GM18498 (cell line): ENCODE measurements around the gene NT5C2.
"Not testable (repeated sequence)": the region's sequence is repeated elsewhere in the genome, so short reads cannot be mapped to it uniquely, and the experiment has no call there.

ENCODE experiments used
- ATAC-seq: cut with Tn5 transposase; IDR thresholded peaks from one replicate; pipeline ENCODE4 v1.9.1; 2021; ENCODE audit warnings: mild to moderate bottlenecking, moderate library complexity; ENCODE audit not compliant: unreplicated experiment

The NT5C2 gene

GRCh38 chr10:103095005-103095404 is 98.1 kb downstream of the NT5C2 start:
- no peak for ATAC-seq

DNA sequence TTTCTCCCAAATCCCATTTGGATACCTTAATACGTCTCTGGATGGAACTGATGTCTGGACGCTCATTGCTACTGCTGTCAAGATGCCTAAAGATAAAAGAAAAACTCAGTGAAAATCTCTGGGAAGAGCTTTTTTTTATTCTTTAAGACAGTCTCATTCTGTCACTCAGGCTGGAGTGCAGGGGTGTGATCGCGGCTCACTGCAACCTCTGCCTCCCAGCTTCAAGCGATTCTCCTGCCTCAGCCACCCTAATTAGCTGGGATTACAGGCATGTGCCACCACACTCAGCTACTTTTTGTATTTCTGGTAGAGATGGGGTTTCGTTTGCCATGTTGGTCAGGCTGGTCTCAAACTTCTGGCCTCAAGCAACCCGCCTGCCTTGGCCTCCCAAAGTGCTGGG is 102.2 kb downstream of the NT5C2 start:
- no peak for ATAC-seq

DNA sequence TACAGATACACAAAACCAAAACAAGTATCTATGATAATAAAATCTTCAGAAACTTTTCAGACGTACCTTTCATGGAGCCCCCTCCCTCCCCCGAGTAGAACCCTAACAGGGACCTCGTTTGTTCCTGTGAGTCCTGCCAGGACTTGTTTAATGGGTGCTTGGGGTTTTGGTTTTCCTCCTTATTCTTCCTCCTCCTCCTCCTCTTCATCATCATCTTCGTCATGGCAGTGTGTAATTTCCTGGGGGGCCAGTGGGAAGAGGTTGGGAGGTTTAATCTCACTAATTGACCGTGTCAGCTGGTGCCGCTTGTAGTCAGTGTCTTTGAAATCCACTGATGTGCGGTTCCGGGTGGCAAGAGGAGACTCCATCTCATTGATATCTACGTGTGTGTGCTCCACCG is 103.6 kb downstream of the NT5C2 start:
- ATAC-seq = no peak

DNA sequence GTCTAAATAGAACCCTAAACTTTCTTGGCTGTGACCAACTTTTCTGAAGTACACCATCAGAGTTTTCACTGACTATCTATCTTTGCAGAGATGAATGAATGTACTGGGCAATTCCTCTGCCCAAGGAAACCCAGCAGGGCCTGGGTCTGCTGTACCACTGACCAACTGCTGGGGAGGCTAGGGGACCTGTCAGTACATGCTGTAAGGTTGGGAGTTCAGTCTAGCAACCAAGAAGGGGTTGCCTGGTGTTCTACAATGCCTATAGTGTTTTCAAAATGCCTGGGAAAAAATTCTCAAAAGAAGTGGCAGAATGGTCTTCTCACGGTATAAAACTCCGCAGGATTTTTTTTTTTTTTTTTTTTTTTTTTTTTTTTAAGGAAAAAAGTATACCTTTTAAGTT is 106.3 kb downstream of the NT5C2 start:
- ATAC-seq = no peak

DNA sequence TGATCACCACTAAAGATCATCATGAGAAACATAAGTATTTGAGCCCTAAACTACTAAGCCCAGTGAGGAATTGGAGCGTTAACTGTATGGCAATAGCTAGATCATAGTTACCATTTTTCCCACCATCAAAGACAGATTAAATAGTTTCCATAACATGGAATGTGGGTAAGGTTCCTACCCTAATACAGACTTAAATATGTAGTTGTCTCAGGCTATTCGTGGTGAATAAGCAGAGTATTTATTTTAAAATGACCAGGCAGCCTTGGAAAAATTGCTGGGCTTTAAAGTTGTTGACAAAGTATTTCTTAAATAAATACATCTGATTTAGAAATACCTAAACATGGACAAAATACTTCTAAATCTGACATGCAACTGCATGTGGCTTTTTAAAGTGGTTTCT is 106.8 kb downstream of the NT5C2 start:
- no peak for ATAC-seq

- no peak for ATAC-seq
Measured at GRCh38 chr10:103083977-103084320, 109.1 kb downstream of the NT5C2 start.

GRCh38 chr10:103083266-103083976 is 109.7 kb downstream of the NT5C2 start:
- ATAC-seq = no peak

GRCh38 chr10:103082683-103083082 is 110.4 kb downstream of the NT5C2 start:
- ATAC-seq = no peak

DNA sequence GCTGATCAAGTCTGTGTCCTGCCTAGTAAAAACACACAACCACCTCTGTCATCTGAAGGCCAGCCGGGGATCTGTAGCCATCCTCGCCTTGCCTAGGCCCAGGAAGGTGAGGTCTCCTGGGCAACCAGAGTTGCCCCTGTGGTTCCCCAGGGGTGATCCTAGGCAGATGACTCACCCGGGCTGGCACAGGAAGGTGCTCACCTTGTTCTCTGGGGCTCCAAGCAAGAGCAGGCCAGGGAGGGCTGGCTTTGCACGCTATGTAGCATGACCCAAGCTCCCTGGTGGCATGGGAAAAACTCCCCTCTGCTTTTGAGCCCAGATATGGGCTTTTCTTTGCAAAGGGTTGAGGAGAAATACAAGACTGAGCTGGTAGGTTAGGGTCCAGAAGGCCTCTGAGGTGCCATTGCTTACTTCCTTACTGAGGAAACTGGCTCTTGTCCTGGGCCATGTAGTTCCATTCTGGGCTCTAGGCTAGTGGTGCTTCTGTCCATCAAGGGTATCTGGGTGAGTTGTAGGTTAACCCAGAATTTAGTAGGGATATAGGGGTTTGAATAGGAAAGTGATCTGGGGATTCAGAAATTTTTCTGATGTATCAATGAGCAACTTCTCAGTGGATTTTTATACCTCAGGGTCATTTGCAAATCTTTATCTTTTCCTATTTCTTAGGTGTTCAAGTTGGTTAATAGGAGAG is 112.0 kb downstream of the NT5C2 start:
- ATAC-seq = no peak

DNA sequence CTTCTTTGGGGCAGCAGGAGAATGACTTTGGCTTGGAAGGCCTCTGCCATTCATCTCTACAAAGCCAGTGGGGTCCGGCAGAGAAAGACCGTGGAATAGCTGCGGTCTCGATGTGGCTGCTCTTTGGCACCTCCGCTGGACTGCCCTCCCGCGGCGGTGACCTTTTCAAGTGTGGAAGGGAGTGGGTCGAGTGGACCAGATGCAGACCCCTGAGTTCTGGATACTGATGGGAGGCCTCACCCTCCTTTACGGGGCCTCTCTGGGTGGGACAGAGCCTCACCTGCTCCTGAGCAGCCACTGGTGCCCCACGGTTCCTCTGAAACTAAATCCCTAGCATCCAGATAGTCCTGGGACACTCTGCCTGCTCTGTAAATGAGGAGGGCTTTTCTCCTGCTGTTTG is 113.1 kb downstream of the NT5C2 start:
- ATAC-seq = no peak

GRCh38 chr10:103079100-103079499 is 114.0 kb downstream of the NT5C2 start:
- no peak for ATAC-seq

- ATAC-seq = no peak
Measured at GRCh38 chr10:103078676-103079075, 114.4 kb downstream of the NT5C2 start.

DNA sequence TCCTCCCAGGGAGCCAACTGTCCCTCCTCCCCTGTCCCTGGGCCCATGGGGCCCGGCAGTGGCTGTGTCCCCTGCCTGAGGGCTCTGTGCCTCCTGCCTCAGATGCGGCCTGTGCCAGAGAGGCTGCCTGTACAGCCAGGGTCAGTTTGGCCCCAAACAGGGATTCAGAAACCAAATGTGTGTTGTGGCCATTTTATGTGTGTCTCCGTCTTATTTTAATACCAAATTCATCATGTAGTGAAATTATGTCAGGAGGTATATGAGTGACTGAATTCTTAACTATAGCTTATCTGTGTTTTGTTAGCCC is 114.8 kb downstream of the NT5C2 start:
- ATAC-seq = no peak

GRCh38 chr10:103077491-103078308 is 115.4 kb downstream of the NT5C2 start:
- ATAC-seq = no peak

DNA sequence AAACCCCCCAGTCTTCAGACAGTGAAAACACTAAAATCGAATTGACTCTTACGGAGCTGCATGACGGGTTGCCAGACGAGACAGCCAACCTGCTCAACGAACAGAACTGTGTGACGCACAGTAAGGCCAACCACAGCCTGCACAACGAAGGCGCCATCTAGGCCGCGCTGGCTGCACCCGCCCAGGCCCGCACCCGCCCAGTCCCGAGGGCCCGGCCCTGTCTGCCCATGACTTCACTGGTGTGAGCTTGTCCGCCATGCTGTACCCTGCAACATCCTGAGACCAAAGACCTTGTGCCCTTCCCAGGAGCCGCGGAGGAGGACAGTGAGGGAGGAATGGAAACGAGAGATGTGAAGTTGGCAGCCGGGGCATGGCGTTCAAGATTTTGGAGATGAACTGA is 116.1 kb downstream of the NT5C2 start:
- ATAC-seq = no peak

GRCh38 chr10:103072891-103073290 is 120.2 kb downstream of the NT5C2 start:
- ATAC-seq = no peak

DNA sequence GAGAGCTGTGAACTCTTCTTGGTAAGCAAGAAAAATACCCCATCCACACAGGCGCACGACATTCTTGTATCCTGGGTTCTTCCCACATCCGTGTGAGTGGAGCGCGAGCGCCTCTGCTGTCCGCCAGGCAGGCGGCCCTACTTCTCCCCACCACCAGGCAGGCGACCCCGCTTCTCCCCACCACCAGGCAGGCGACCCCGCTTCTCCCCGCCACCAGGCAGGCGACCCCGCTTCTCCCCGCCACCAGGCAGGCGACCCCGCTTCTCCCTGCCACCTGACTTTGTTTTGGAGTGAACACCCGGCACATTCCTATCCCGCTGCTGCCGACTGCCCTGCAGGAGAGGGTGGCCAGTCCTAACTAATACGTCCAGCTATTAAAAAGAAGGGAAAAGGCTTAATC is 120.8 kb downstream of the NT5C2 start:
- no peak for ATAC-seq

- ATAC-seq = peak; percentile 68
Measured at GRCh38 chr10:103069453-103070331, 123.4 kb downstream of the NT5C2 start.

DNA sequence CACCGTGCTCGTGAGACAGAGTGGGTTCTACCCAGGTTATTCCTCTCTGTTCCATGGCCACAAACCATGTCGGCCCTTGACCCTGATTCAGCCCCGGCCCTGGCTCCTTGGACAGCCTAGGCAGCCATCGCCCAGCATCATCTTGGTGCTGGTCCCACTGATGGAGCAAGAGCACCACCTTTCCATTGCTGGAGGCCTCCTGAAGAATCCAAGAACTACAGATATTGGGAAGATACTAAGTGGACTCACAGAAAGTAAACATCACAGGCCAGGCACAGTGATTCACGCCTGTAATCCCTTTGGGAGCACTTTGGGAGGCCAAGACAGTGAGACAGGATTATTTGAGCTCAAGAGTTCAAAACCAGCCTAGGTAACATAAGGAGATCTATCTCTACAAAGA is 125.1 kb downstream of the NT5C2 start:
- no peak for ATAC-seq

GRCh38 chr10:103067484-103067883 is 125.6 kb downstream of the NT5C2 start:
- ATAC-seq = peak; percentile 39

- not testable (repeated sequence) for ATAC-seq
Measured at GRCh38 chr10:103067099-103067477, 126.0 kb downstream of the NT5C2 start.
